ENCODE data around the gene FAM120A. TPM values are rescaled to one million over a fixed set of nuclear protein-coding genes. Genes with fewer than 3 reads are reported as not detected.

Gene FAM120A
- total RNA-seq, 1 experiment from 2014 or later, result 73.3 TPM

DNA sequence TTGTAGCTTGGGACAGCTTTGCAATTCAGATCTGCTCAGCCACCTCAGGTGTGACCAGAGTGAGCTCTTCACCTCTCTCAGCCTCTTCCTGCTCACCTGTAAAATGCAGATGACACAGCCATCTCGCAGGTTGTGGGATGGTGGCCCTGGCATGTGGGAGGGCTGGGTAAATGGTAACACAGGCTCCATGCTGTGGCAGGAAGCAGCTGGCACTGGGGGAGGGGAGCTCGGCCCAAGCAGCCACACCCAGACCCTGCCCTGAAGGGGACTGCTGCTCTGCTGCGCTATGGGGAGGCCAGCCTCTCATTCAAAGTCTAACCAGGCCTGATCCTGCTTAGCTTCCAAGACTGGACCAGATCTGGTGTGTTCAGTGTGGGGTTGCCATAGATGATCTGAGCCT is 149.0 kb downstream of the FAM120A start:
- Histone ChIP-seq H3K27ac (no peak overlapping the region), H3K27me3 (replicated peaks) (no peaks in the 10 kb centered on the region), H3K4me3 (no peak overlapping the region), H3K36me3 (no peaks in the 10 kb centered on the region), H3K4me1 (replicated peaks) (peaks cover 24% of the 10 kb centered on the region), H3K9me3 (replicated peaks) (no peaks in the 10 kb centered on the region)
- DNase-seq (ENCODE audit: low read depth in 1 of 2, low spot score in 2 of 2), result no peak

DNA sequence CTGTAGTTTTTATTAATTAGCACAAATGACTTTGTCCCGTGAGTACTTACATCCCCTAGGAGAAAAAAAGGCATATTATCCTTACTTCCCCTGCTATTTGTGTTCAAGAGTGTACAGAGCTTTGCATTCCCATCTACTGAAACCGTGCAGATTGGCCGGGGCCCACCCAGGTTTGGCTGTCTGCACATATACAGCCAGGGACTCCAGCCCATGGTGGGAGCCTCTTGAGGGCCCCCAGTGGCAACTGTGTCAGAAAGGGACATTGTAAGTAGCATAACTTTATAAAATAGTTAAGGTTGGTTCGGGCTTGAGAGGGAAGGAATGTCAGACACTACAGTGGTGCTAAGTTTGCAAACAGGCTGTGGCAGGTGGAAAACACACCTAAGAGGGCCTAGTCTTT is 149.6 kb downstream of the FAM120A start:
- no peak for DNase-seq (ENCODE audit: low read depth in 1 of 2, low spot score in 2 of 2)

DNA sequence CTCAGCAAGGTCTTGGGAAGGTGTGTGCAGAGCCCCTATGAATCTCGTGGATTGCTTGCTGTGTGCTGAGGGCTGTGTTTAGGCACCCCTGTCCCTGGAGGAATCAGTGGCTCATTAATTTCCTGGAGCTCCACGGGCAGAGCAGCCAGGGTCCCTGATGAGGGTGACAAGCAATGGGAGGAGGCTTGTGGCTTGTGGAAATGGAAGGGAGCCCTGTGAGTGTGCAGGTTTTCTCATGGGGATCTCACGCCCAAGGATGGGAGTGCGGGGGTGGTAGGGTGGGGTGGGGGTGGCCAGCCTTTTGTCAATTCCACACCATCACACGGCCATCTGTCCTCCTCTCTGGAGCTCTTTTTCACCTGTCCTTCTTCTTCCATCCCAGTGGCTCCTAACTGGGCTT is 150.2 kb downstream of the FAM120A start:
- no peaks in the 10 kb centered on the region for H3K27me3 ChIP-seq (replicated peaks)
- H3K4me1 ChIP-seq (replicated peaks), result peaks cover 24% of the 10 kb centered on the region
- H3K27ac ChIP-seq, result no peak overlapping the region
- no peaks in the 10 kb centered on the region for H3K9me3 ChIP-seq (replicated peaks)
- no peaks in the 10 kb centered on the region for H3K36me3 ChIP-seq
- no peak for DNase-seq (ENCODE audit: low read depth in 1 of 2, low spot score in 2 of 2)
- H3K4me3 ChIP-seq, result no peak overlapping the region

More for the DNA sequence above, 149.6 kb downstream of the FAM120A start:
- H3K36me3 ChIP-seq, result no peaks in the 10 kb centered on the region
- no peaks in the 10 kb centered on the region for H3K9me3 ChIP-seq (replicated peaks)
- H3K27me3 ChIP-seq (replicated peaks), result no peaks in the 10 kb centered on the region
- H3K27ac ChIP-seq, result no peak overlapping the region
- no peak overlapping the region for H3K4me3 ChIP-seq
- peaks cover 24% of the 10 kb centered on the region for H3K4me1 ChIP-seq (replicated peaks)

DNA sequence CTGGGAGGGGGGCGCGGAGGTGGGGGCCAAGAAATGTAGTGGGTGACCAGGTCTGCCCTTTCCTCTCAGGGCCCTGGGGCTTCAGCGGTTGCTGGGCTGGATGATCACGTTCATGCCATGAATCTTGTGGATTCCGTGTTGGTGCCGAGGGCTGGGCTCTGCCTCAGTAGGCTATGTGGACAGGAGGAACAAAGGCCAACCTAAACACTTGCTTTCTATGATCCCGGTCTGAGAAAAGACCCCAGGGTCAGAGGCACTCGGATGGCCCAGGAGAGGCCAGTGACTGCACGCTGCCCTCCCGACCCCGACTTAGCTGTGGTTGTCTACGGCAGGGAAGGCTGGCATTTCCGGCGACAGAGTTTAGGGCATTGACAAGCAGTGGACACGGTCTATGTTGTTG is 151.5 kb downstream of the FAM120A start:
- no peaks in the 10 kb centered on the region for H3K9me3 ChIP-seq (replicated peaks)
- H3K4me1 ChIP-seq (replicated peaks), result peaks cover 24% of the 10 kb centered on the region
- DNase-seq (ENCODE audit: low read depth in 1 of 2, low spot score in 2 of 2), result no peak
- no peaks in the 10 kb centered on the region for H3K27me3 ChIP-seq (replicated peaks)
- no peak overlapping the region for H3K4me3 ChIP-seq
- no peak overlapping the region for H3K27ac ChIP-seq
- no peaks in the 10 kb centered on the region for H3K36me3 ChIP-seq

DNA sequence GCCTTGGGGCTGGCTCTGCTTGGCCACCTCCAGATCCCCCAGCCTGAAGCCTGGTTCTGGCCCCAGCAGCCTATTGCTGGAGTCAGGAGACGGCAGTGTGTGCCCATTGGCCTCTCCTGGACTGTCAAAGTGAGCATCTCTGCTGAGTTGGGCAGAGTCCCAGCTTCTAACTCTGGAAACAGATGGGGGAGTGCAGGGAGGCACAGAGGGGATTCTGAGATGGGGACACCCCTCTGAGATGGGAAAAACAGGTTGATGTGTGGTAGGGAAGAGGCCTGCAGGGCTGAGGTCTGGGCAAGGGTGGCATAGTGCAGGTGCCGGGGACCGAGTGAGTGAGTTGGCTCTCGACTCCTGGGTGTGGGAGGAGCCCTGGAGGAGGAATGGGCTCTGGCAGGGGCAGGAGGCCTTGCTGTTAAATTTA is 152.4 kb downstream of the FAM120A start:
- no peak for DNase-seq (ENCODE audit: low read depth in 1 of 2, low spot score in 2 of 2)
- H3K9me3 ChIP-seq (replicated peaks), result no peaks in the 10 kb centered on the region

DNA sequence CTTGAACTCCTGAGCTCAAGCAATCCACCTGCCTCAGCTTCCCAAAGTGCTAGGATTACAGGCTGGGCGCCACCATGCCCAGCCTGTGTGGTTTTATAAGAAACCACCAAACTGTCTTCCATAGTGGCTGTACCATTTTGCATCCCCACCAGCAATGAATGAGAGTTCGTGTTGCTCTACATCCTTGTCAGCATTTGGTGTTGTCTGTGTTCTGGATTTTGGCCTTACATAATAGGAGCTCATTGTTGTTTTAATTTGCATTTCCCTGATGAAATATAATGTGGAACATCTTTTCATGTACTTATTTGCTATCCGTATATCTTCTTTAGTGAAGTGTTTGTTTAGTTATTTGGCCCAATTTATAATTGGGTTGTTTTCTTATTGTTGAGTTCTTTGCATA is 154.7 kb downstream of the FAM120A start:
- H3K36me3 ChIP-seq, result no peaks in the 10 kb centered on the region
- DNase-seq (ENCODE audit: low read depth in 1 of 2, low spot score in 2 of 2), result no peak
- H3K4me1 ChIP-seq (replicated peaks), result no peaks in the 10 kb centered on the region
- H3K9me3 ChIP-seq (replicated peaks), result no peaks in the 10 kb centered on the region
- no peaks in the 10 kb centered on the region for H3K27me3 ChIP-seq (replicated peaks)
- H3K27ac ChIP-seq, result no peak overlapping the region
- H3K4me3 ChIP-seq, result no peak overlapping the region

More for the DNA sequence above, 152.4 kb downstream of the FAM120A start:
- H3K36me3 ChIP-seq, result no peaks in the 10 kb centered on the region
- H3K27me3 ChIP-seq (replicated peaks), result no peaks in the 10 kb centered on the region
- no peak overlapping the region for H3K27ac ChIP-seq
- H3K4me3 ChIP-seq, result no peak overlapping the region
- peaks cover 18% of the 10 kb centered on the region for H3K4me1 ChIP-seq (replicated peaks)

DNA sequence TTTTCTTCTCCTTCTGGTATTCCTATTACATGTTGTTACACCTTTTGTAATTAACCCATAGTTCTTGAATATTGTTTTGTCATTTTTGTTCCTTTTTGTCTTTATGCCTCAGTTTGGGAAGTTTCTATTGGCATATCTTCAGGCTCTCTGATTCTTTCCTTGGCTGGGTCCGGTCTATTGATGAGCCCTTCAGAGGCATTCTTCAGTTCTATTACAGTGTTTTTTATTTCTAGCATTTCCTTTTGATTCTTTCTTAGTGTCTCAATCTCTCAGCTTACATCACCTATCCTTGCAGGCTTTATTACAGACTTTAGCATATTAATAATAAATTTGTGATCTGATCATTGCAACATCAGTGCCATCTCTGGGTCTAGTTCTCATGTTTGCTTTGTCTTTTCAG is 158.7 kb downstream of the FAM120A start:
- no peak overlapping the region for H3K27ac ChIP-seq
- H3K4me1 ChIP-seq (replicated peaks), result peaks cover 8% of the 10 kb centered on the region
- no peak for DNase-seq (ENCODE audit: low read depth in 1 of 2, low spot score in 2 of 2)
- H3K36me3 ChIP-seq, result no peaks in the 10 kb centered on the region
- no peak overlapping the region for H3K4me3 ChIP-seq
- no peaks in the 10 kb centered on the region for H3K9me3 ChIP-seq (replicated peaks)
- no peaks in the 10 kb centered on the region for H3K27me3 ChIP-seq (replicated peaks)

DNA sequence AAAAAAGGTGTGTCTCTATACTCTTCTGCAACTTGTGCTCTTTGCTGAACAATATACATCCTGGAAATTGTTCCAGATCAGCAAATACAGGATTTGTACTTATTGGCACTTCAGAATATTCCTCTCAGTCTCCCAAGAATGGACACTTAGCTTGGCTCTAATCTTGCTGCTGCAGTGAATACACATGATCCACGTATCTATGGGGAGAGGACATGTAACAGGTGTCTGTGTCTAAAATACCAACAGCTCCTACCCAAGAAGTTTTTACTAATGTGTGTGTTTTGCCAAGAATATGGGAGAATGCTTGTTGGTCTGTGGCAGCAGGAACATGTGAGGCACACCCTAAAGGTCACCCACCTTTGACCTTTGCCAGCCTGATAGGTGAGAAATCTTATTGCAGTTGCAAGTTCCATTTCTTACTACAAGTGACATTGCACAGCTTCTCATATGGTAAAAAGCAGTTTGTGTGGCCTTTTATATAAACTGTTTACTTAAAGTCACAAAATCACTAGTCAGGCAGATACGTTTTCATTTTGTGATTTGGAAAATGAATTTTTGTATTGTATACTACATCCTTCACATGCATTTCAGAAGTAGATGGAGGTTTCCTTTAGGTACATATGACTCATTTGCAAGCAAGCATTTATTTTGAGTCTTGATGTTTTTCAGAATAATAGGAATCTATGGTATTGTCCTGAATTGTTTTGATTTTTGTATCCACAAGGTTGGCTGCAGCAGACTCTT is 160.7 kb downstream of the FAM120A start:
- Histone ChIP-seq H3K4me1 (replicated peaks) (peaks cover 8% of the 10 kb centered on the region), H3K9me3 (replicated peaks) (no peaks in the 10 kb centered on the region), H3K4me3 (no peak overlapping the region), H3K27ac (no peak overlapping the region), H3K36me3 (no peaks in the 10 kb centered on the region), H3K27me3 (replicated peaks) (no peaks in the 10 kb centered on the region)
- no peak for DNase-seq (ENCODE audit: low read depth in 1 of 2, low spot score in 2 of 2)

DNA sequence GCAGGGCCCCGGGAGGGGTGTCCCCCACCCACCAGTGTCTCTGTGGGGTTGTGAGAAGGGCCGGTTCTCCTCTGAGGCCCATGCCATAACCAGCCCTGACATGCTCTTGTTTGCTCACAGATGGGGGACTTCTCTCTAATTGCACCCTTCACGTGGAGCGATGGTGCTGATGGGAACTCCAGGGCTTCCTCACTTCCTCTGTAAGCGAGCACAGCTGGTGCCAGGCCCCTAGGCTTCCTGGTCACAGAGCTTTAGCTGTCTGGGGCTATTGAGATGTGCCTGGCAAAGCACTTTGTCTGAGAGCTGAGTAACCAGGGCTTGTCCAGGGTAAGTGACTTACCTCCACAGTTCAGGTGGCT is 161.3 kb downstream of the FAM120A start:
- Histone ChIP-seq H3K27ac (no peak overlapping the region), H3K4me1 (replicated peaks) (peaks cover 8% of the 10 kb centered on the region), H3K9me3 (replicated peaks) (no peaks in the 10 kb centered on the region), H3K36me3 (no peaks in the 10 kb centered on the region), H3K4me3 (no peak overlapping the region), H3K27me3 (replicated peaks) (no peaks in the 10 kb centered on the region)
- no peak for DNase-seq (ENCODE audit: low read depth in 1 of 2, low spot score in 2 of 2)

DNA sequence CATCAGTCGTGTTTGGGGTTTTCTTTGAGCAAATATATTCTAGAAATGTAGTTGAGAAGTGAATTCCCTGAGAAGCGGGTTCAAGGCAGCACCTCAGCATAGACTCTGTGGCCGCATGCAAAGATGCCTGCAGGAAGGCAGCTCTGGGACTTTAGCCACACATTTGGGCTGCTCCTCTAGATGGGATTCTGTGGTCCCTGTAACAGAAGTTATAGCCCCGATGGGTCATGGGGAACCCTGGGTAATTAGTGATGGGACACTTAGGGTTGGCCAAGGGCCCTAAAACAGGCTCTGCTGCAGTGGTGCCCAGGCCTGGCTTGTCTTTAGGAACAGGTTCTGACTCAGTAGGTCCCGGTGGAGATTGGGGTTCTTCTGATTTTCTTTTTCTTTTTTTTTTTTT is 161.7 kb downstream of the FAM120A start:
- Histone ChIP-seq H3K27me3 (replicated peaks) (no peaks in the 10 kb centered on the region), H3K36me3 (no peaks in the 10 kb centered on the region), H3K27ac (no peak overlapping the region)

DNA sequence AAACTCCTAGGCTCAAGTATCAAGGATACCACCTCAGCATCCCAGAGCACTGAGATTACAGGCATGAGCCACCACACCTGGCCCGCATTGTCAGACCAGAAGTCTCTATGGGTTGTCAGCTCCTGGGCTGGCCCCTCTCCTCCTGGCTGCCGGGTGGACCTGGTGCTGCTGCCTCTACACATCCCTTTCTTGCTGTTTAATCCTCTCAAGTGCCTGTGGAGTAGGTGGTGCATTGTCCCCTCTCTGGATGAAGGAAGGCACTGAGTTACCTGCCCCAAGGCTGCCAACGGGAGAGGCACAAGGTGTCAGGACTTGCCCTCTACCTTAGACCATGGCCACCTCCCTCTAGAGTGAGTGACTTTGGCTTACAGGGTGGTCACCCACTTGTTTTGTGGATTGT is 162.3 kb downstream of the FAM120A start:
- H3K4me3 ChIP-seq, result no peak overlapping the region
- H3K36me3 ChIP-seq, result no peaks in the 10 kb centered on the region
- no peak overlapping the region for H3K27ac ChIP-seq
- DNase-seq (ENCODE audit: low read depth in 1 of 2, low spot score in 2 of 2), result no peak
- no peaks in the 10 kb centered on the region for H3K27me3 ChIP-seq (replicated peaks)
- peaks cover 8% of the 10 kb centered on the region for H3K4me1 ChIP-seq (replicated peaks)
- no peaks in the 10 kb centered on the region for H3K9me3 ChIP-seq (replicated peaks)

More for the DNA sequence above, 161.7 kb downstream of the FAM120A start:
- Histone ChIP-seq H3K4me3 (no peak overlapping the region), H3K4me1 (replicated peaks) (peaks cover 8% of the 10 kb centered on the region), H3K9me3 (replicated peaks) (no peaks in the 10 kb centered on the region)
- DNase-seq (ENCODE audit: low read depth in 1 of 2, low spot score in 2 of 2), result no peak

DNA sequence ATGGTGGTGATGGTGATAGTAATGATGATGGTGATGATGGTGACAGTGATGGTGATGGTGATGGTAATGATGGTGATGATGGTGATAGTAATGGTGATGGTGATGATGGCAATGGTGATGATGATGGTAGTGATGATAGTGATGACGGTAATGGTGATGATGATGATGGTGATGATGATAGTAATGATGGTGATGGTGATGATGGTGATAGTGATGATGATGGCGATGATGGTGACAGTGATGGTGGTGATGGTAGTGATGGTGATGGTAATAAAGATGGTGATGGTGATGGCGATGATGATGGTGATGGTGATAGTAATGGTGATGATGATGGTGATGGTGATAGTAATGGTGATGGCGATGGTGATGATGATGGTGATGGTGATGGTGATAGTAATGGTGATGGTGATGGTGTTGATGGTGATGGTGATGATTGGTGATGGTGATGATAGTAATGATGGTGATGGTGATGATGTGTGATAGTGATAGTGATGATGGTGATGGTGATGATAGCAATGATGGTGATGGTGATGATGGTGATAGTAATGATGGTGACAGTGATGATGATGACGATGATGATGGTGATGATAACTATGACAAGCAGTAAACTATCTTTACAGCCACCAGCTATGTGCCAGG is 163.5 kb downstream of the FAM120A start:
- no peaks in the 10 kb centered on the region for H3K27me3 ChIP-seq (replicated peaks)
- no peak overlapping the region for H3K4me3 ChIP-seq
- no peak overlapping the region for H3K27ac ChIP-seq
- H3K9me3 ChIP-seq (replicated peaks), result no peaks in the 10 kb centered on the region
- no peak for DNase-seq (ENCODE audit: low read depth in 1 of 2, low spot score in 2 of 2)
- no peaks in the 10 kb centered on the region for H3K36me3 ChIP-seq
- H3K4me1 ChIP-seq (replicated peaks), result peaks cover 8% of the 10 kb centered on the region

Measured in SJSA1 (cell line).